ENCODE results near the gene GLT8D1.

GLT8D1 gene

GRCh38 chr3:52660046-52660445 is 45.5 kb downstream of the GLT8D1 start:
- no peak overlapping the region for H3K4me3 ChIP-seq (ENCODE audit: insufficient read depth, low read length, poor library complexity, severe bottlenecking)
- no peaks in the 10 kb centered on the region for H3K9me3 ChIP-seq (ENCODE audit: insufficient read depth, low read length)
- H3K36me3 ChIP-seq (ENCODE audit: low read length): peaks cover 30% of the 10 kb centered on the region
- H3K79me2 ChIP-seq (ENCODE audit: insufficient read depth, low read length): no peaks in the 10 kb centered on the region; the same call in 1 of the 2 replicates
- H4K20me1 ChIP-seq (ENCODE audit: low read depth, low read length): no peaks in the 10 kb centered on the region
- no peak overlapping the region for H2AFZ ChIP-seq (ENCODE audit: low read depth, low read length, severe bottlenecking)
- no peak overlapping the region for H3K4me2 ChIP-seq (ENCODE audit: low read depth, low read length, poor library complexity, severe bottlenecking)
- H3K9ac ChIP-seq (ENCODE audit: low read length): no peak overlapping the region
- no peaks in the 10 kb centered on the region for H3F3A ChIP-seq (ENCODE audit: insufficient read depth)
- no peaks in the 10 kb centered on the region for H3K27me3 ChIP-seq (ENCODE audit: low read length)
- no peaks in the 10 kb centered on the region for H3K9me2 ChIP-seq (replicated peaks; ENCODE audit: insufficient read depth, low read length)
- TF ChIP-seq EZH2phosphoT487 (conservative IDR thresholded peaks at IDR 0.05; ENCODE audit: low read length): no peak
- no peak for TF ChIP-seq CTCF (IDR thresholded peaks at IDR 0.05; ENCODE audit: insufficient read depth, low read length, poor library complexity, severe bottlenecking)
- H3K27ac ChIP-seq (ENCODE audit: low read depth, low read length): no peak overlapping the region

GRCh38 chr3:52655895-52656294 is 49.7 kb downstream of the GLT8D1 start:
- no peak overlapping the region for H3K9ac ChIP-seq (ENCODE audit: low read length)
- no peaks in the 10 kb centered on the region for H3K9me2 ChIP-seq (replicated peaks; ENCODE audit: insufficient read depth, low read length)
- H2AFZ ChIP-seq (ENCODE audit: low read depth, low read length, severe bottlenecking): no peak overlapping the region
- H3K79me2 ChIP-seq (ENCODE audit: insufficient read depth, low read length): no peaks in the 10 kb centered on the region; the same call in 1 of the 2 replicates
- no peaks in the 10 kb centered on the region for H3K9me3 ChIP-seq (ENCODE audit: insufficient read depth, low read length)
- TF ChIP-seq CTCF (IDR thresholded peaks at IDR 0.05; ENCODE audit: insufficient read depth, low read length, poor library complexity, severe bottlenecking) (no peak), EZH2phosphoT487 (conservative IDR thresholded peaks at IDR 0.05; ENCODE audit: low read length) (no peak)
- no peak overlapping the region for H3K4me2 ChIP-seq (ENCODE audit: low read depth, low read length, poor library complexity, severe bottlenecking)
- no peak overlapping the region for H3K4me3 ChIP-seq (ENCODE audit: insufficient read depth, low read length, poor library complexity, severe bottlenecking)
- H3K27ac ChIP-seq (ENCODE audit: low read depth, low read length): no peak overlapping the region
- H4K20me1 ChIP-seq (ENCODE audit: low read depth, low read length): no peaks in the 10 kb centered on the region
- H3K27me3 ChIP-seq (ENCODE audit: low read length): no peaks in the 10 kb centered on the region
- H3K36me3 ChIP-seq (ENCODE audit: low read length): peaks cover 29% of the 10 kb centered on the region
- no peaks in the 10 kb centered on the region for H3F3A ChIP-seq (ENCODE audit: insufficient read depth)

GRCh38 chr3:52651592-52651991 is 54.0 kb downstream of the GLT8D1 start:
- H4K20me1 ChIP-seq (ENCODE audit: low read depth, low read length): no peaks in the 10 kb centered on the region
- H3K27me3 ChIP-seq (ENCODE audit: low read length): no peaks in the 10 kb centered on the region
- H3K9me2 ChIP-seq (replicated peaks; ENCODE audit: insufficient read depth, low read length): no peaks in the 10 kb centered on the region
- H2AFZ ChIP-seq (ENCODE audit: low read depth, low read length, severe bottlenecking): no peak overlapping the region
- peaks cover 38% of the 10 kb centered on the region for H3K36me3 ChIP-seq (ENCODE audit: low read length)
- no peak overlapping the region for H3K4me3 ChIP-seq (ENCODE audit: insufficient read depth, low read length, poor library complexity, severe bottlenecking)
- TF ChIP-seq CTCF (IDR thresholded peaks at IDR 0.05; ENCODE audit: insufficient read depth, low read length, poor library complexity, severe bottlenecking) (no peak), EZH2phosphoT487 (conservative IDR thresholded peaks at IDR 0.05; ENCODE audit: low read length) (no peak)
- H3K27ac ChIP-seq (ENCODE audit: low read depth, low read length): no peak overlapping the region
- H3K4me2 ChIP-seq (ENCODE audit: low read depth, low read length, poor library complexity, severe bottlenecking): no peak overlapping the region
- no peaks in the 10 kb centered on the region for H3K79me2 ChIP-seq (ENCODE audit: insufficient read depth, low read length)
- H3K9ac ChIP-seq (ENCODE audit: low read length): no peak overlapping the region
- H3F3A ChIP-seq (ENCODE audit: insufficient read depth): no peaks in the 10 kb centered on the region
- H3K9me3 ChIP-seq (ENCODE audit: insufficient read depth, low read length): no peaks in the 10 kb centered on the region

Measured in SU-DHL-6 (cell line).